Activated naive CD8-positive, alpha-beta T cell (primary cell): Measurements from ENCODE around the gene TNFAIP8L2.
A peak's percentile ranks its signal among the peaks of the same experiment; 100 is the strongest.

Source experiments
- H3K27ac Mint-ChIP-seq: one replicate; pipeline ENCODE4 v1.8.0; 2021; ENCODE audit warnings: mixed read lengths
- H3K27me3 Mint-ChIP-seq: one replicate; pipeline ENCODE4 v1.8.0; 2021; ENCODE audit warnings: mixed read lengths
- H3K36me3 Mint-ChIP-seq: one replicate; pipeline ENCODE4 v1.8.0; 2021; ENCODE audit warnings: mixed read lengths
- H3K4me1 Mint-ChIP-seq: one replicate; pipeline ENCODE4 v1.8.0; 2021; ENCODE audit warnings: low read depth, mixed read lengths
- H3K4me3 Mint-ChIP-seq: one replicate; pipeline ENCODE4 v1.8.0; 2021; ENCODE audit warnings: mild to moderate bottlenecking, mixed read lengths
- H3K9me3 Mint-ChIP-seq: one replicate; pipeline ENCODE4 v1.8.0; 2021; ENCODE audit warnings: low read depth, mixed read lengths

The TNFAIP8L2 gene

GRCh38 chr1:151142411-151143056 lies 13.9 kb upstream of the TNFAIP8L2 start:
- no peaks in the 10 kb centered on the region for H3K36me3 Mint-ChIP-seq
- H3K9me3 Mint-ChIP-seq = no peaks in the 10 kb centered on the region
- no peak overlapping the region for H3K4me3 Mint-ChIP-seq
- H3K27me3 Mint-ChIP-seq = no peaks in the 10 kb centered on the region
- H3K27ac Mint-ChIP-seq = no peak overlapping the region
- H3K4me1 Mint-ChIP-seq = peaks cover 12% of the 10 kb centered on the region

DNA sequence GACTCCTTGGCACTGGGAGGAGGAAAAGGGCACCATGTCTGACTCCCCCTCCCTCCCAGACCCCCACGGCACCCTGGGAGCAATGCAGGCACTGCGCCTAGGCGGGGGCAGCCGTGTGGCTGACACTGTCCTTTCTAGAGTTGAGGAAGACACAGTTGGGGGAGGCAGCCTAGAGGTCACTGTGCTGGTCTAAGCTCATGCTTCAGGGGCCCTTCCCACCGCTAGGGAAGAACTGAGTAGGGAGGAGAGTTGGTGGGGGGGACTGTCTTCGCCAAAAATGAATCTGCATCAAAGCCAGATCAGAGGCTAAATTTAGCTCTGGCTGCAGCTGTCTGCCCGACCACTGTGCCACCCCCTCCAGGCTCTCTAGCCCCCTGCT lies 13.4 kb upstream of the TNFAIP8L2 start:
- no peak overlapping the region for H3K27ac Mint-ChIP-seq
- no peaks in the 10 kb centered on the region for H3K27me3 Mint-ChIP-seq
- no peak overlapping the region for H3K4me3 Mint-ChIP-seq
- no peaks in the 10 kb centered on the region for H3K36me3 Mint-ChIP-seq
- H3K9me3 Mint-ChIP-seq = no peaks in the 10 kb centered on the region
- H3K4me1 Mint-ChIP-seq = peaks cover 12% of the 10 kb centered on the region

- no peaks in the 10 kb centered on the region for H3K27me3 Mint-ChIP-seq
- peaks cover 12% of the 10 kb centered on the region for H3K4me1 Mint-ChIP-seq
- no peak overlapping the region for H3K27ac Mint-ChIP-seq
- no peaks in the 10 kb centered on the region for H3K36me3 Mint-ChIP-seq
- H3K9me3 Mint-ChIP-seq = no peaks in the 10 kb centered on the region
- no peak overlapping the region for H3K4me3 Mint-ChIP-seq
These were observed 12.5 kb upstream of the TNFAIP8L2 start for GRCh38 chr1:151143986-151144385.

GRCh38 chr1:151144474-151145303 lies 11.8 kb upstream of the TNFAIP8L2 start:
- H3K36me3 Mint-ChIP-seq = no peaks in the 10 kb centered on the region
- H3K27ac Mint-ChIP-seq = no peak overlapping the region
- H3K27me3 Mint-ChIP-seq = no peaks in the 10 kb centered on the region
- peaks cover 12% of the 10 kb centered on the region for H3K4me1 Mint-ChIP-seq
- H3K9me3 Mint-ChIP-seq = no peaks in the 10 kb centered on the region
- no peak overlapping the region for H3K4me3 Mint-ChIP-seq

DNA sequence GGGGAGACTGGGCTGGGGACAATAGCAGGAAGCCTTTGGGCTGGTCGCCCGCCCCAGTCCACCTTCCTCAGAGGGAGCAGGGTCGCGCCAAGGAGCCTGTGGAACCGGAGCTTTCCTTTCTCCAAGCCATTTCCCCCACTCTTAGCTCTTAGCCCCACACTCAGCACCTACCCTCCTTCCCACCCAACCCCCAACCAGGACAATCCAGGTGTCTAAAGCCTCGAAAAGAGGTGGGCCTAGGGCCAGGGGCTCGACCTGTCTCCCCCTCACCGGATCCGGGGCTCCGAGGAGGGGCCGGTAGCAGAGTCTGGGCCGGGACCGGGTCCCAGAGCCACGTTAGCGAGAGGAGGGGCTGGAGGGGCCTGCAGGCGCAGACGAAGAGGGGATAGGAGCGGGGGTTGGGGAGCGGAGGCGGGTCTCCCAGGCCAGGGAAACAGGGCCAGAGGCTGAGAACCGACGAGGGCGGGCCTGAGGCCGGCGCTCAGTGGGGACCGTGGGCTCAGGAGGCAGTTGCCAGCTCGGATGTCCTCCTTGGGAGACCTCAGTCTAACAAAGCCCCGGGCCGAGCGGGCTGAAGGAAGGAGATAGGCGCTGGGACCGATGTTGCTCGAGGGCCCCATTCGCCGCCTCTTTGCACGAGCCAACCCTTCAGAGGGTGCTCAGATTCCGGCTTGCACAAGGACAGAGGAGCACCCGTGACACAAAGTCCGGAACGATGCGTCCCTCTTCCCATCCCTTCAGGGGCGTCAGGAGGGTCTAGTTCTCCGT lies 11.0 kb upstream of the TNFAIP8L2 start:
- H3K4me3 Mint-ChIP-seq = peak overlapping the region; percentile 97
- H3K9me3 Mint-ChIP-seq = no peaks in the 10 kb centered on the region
- H3K27me3 Mint-ChIP-seq = no peaks in the 10 kb centered on the region
- no peak overlapping the region for H3K27ac Mint-ChIP-seq
- H3K36me3 Mint-ChIP-seq = no peaks in the 10 kb centered on the region
- peaks cover 12% of the 10 kb centered on the region for H3K4me1 Mint-ChIP-seq

DNA sequence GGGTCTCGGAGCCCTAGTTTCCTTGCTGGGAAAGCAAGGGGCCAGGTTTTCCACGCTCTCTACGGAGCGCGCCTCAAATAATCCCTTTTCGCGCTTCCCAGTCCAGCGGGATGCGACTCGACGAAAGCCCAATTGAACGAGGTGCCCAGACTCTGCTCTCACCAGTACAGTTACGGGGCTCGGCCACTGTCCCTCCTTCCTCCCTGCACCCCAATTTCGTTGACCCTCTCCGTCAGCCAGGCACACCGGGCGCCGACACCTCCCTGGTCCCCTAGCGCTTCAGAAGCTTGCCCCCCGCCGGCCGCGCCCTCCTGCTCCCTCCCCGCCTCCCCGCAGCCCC lies 10.4 kb upstream of the TNFAIP8L2 start:
- peaks cover 12% of the 10 kb centered on the region for H3K4me1 Mint-ChIP-seq

DNA sequence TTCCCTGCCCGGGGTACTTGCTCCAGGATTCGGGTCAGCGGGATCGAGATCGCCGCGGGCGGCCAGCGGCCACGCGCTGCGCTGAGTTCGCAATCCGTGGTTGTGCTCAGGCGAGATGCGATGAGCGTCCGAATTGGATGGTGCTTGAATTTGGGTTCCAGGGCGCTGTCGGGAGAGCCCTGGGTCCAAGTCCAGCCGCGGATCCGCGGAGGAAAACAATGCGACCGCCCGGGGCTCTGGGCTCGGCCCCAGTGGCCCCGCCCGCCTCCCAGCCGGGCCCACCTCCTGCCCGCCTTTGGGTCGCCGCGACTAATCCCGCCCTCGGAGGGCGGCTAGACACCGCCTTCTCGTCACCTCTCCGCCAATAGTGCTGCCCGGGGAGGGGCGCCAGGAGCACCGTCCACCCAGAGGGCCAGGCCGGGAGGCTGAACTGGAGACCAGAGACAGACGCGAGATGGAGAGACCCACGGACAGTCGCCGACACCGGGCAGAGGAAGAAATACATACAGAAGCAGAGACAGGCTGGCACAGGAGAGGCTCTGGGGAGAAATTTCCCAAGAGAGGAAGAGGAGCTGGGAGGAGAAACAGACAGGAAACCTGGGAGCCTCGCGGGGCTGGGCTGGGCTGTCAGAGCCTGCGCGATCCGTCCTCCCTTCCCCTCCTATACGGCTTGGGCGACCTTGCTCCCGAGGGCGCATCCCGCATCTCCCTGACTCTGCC lies 9.9 kb upstream of the TNFAIP8L2 start, which contains the start of gene SEMA6C:
Gene SEMA6C, minus strand, starts transcription at position 220 of the 720 bp plus-strand sequence. CDS start 4,010 bp downstream, outside the sequence.
- Mint-ChIP-seq H3K27me3 (no peaks in the 10 kb centered on the region), H3K4me1 (peaks cover 12% of the 10 kb centered on the region), H3K36me3 (no peaks in the 10 kb centered on the region), H3K9me3 (no peaks in the 10 kb centered on the region), H3K4me3 (peak within 1 kb of the TSS; percentile 97), H3K27ac (peak within 1 kb of the TSS; percentile 89)

More for the DNA sequence above, 10.4 kb upstream of the TNFAIP8L2 start:
- Mint-ChIP-seq H3K36me3 (no peaks in the 10 kb centered on the region), H3K9me3 (no peaks in the 10 kb centered on the region), H3K27ac (peak overlapping the region; percentile 83), H3K27me3 (no peaks in the 10 kb centered on the region), H3K4me3 (peak overlapping the region; percentile 97)

GRCh38 chr1:151147132-151147503 lies 9.3 kb upstream of the TNFAIP8L2 start:
- no peaks in the 10 kb centered on the region for H3K36me3 Mint-ChIP-seq
- H3K4me3 Mint-ChIP-seq = peak overlapping the region; percentile 97
- H3K27me3 Mint-ChIP-seq = no peaks in the 10 kb centered on the region
- peaks cover 12% of the 10 kb centered on the region for H3K4me1 Mint-ChIP-seq
- H3K27ac Mint-ChIP-seq = peak overlapping the region; percentile 34
- no peaks in the 10 kb centered on the region for H3K9me3 Mint-ChIP-seq

GRCh38 chr1:151147665-151148064 lies 8.8 kb upstream of the TNFAIP8L2 start:
- Mint-ChIP-seq H3K4me1 (peaks cover 12% of the 10 kb centered on the region), H3K9me3 (no peaks in the 10 kb centered on the region), H3K27ac (no peak overlapping the region), H3K27me3 (no peaks in the 10 kb centered on the region), H3K36me3 (no peaks in the 10 kb centered on the region), H3K4me3 (peak overlapping the region; percentile 97)

GRCh38 chr1:151157067-151157531 lies 650 bp downstream of the TNFAIP8L2 start:
- Mint-ChIP-seq H3K4me3 (peak overlapping the region; percentile 98), H3K4me1 (peaks cover 43% of the 10 kb centered on the region), H3K27me3 (no peaks in the 10 kb centered on the region), H3K27ac (peak overlapping the region; percentile 100), H3K9me3 (no peaks in the 10 kb centered on the region), H3K36me3 (peaks cover 19% of the 10 kb centered on the region)

- Mint-ChIP-seq H3K4me1 (peaks cover 51% of the 10 kb centered on the region), H3K27me3 (no peaks in the 10 kb centered on the region), H3K36me3 (peaks cover 19% of the 10 kb centered on the region), H3K27ac (peak overlapping the region; percentile 100), H3K9me3 (no peaks in the 10 kb centered on the region), H3K4me3 (peak overlapping the region; percentile 98)
These were observed 1.9 kb downstream of the TNFAIP8L2 start for GRCh38 chr1:151158326-151158725.

DNA sequence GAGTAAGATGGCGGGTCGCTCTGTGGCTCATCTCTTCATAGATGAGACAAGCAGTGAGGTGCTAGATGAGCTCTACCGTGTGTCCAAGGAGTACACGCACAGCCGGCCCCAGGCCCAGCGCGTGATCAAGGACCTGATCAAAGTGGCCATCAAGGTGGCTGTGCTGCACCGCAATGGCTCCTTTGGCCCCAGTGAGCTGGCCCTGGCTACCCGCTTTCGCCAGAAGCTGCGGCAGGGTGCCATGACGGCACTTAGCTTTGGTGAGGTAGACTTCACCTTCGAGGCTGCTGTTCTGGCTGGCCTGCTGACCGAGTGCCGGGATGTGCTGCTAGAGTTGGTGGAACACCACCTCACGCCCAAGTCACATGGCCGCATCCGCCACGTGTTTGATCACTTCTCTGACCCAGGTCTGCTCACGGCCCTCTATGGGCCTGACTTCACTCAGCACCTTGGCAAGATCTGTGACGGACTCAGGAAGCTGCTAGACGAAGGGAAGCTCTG lies 2.4 kb downstream of the TNFAIP8L2 start:
- peak overlapping the region; percentile 100 for H3K27ac Mint-ChIP-seq
- H3K9me3 Mint-ChIP-seq = no peaks in the 10 kb centered on the region
- H3K36me3 Mint-ChIP-seq = peaks cover 19% of the 10 kb centered on the region
- H3K4me1 Mint-ChIP-seq = peaks cover 53% of the 10 kb centered on the region
- peak overlapping the region; percentile 98 for H3K4me3 Mint-ChIP-seq
- no peaks in the 10 kb centered on the region for H3K27me3 Mint-ChIP-seq

DNA sequence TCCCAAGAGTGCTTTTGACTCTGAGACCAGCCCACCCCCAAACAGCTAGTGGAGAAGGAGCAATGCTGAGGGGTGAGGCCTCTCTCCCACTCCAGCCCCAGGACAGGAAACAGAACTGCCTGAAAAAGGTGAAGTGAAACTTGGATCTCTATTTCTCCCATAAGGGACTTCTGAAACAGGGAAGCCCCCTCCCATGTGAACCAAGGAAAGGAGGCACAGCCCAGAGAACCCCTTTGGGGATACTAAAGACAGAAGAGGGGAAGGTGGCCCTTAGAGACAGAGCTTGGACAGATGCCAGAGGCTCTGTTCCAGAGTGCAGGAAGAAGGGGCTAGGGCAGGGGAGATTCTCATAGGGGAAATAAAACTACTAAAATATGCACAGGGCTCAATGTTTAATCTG lies 2.9 kb downstream of the TNFAIP8L2 start:
- H3K9me3 Mint-ChIP-seq = no peaks in the 10 kb centered on the region
- H3K36me3 Mint-ChIP-seq = peaks cover 19% of the 10 kb centered on the region
- H3K27me3 Mint-ChIP-seq = no peaks in the 10 kb centered on the region

GRCh38 chr1:151164732-151165280 lies 8.4 kb downstream of the TNFAIP8L2 start:
- Mint-ChIP-seq H3K4me3 (peak overlapping the region; percentile 92), H3K27me3 (no peaks in the 10 kb centered on the region), H3K4me1 (peaks cover 52% of the 10 kb centered on the region), H3K27ac (peak overlapping the region; percentile 96), H3K36me3 (peaks cover 7% of the 10 kb centered on the region), H3K9me3 (no peaks in the 10 kb centered on the region)

More for the DNA sequence above, 2.9 kb downstream of the TNFAIP8L2 start:
- peak overlapping the region; percentile 100 for H3K27ac Mint-ChIP-seq
- H3K4me3 Mint-ChIP-seq = peak overlapping the region; percentile 67
- peaks cover 56% of the 10 kb centered on the region for H3K4me1 Mint-ChIP-seq
